HCT116 (cell line): ENCODE results near the gene NOXO1. TPM values are rescaled to one million over a fixed set of nuclear protein-coding genes. Genes with fewer than 3 reads are reported as not detected.

Source experiments
- ATAC-seq: fragments of 200-7000 bp; cut with Tn5 transposase; 2 replicates; pipeline ENCODE4 v1.9.1; 2020; ENCODE audit warnings: mild to moderate bottlenecking, moderate library complexity
- BruUV-seq: library from RNA; stranded (reverse); fragments of 400-500 nt; replicated peaks from 2 replicates; lab custom pipeline; 2021; lab: Mats Ljungman, UMichigan
- CTCF ChIA-PET: fragments of 300-600 bp; sonication (Branson Sonifier 250); formaldehyde crosslinking; loops from one replicate; lab custom pipeline; 2021; ENCODE audit warnings: antibody characterized with exemption; lab: Charles Lee
- POLR2A ChIA-PET: fragments of 300-600, 350-600 bp; sonication (Branson Sonifier 250); formaldehyde crosslinking; loops from one replicate; lab custom pipeline; 2021; ENCODE audit warnings: antibody characterized with exemption; lab: Charles Lee
- RAD21 ChIA-PET, 2 experiments: fragments of 300-600 bp; sonication (Branson Sonifier 250); formaldehyde crosslinking; loops; one replicate each; lab custom pipeline; 2023; ENCODE audit warnings: low total read pairs in 2 of 2; ENCODE audit not compliant: uncharacterized antibody in 2 of 2, unreplicated experiment in 2 of 2, low non-redundant PET in 1 of 2; lab: Charles Lee
- DNase-seq: peaks from one replicate; pipeline ENCODE4 v3.0.0-alpha.2; 2010; ENCODE audit warnings: low read depth, low spot score
- H2AFZ ChIP-seq: fragments of 200-600 bp; shearing (Covaris generic), sonication (generic); 2 replicates; pipeline ENCODE4 v1.6.1; 2017; ENCODE audit warnings: low read depth, mixed run types, mixed read lengths, antibody characterized with exemption, low read length; ENCODE audit not compliant: poor library complexity, severe bottlenecking
- H3K27ac ChIP-seq: 2 replicates; pipeline ENCODE4 v1.5.1; 2012; ENCODE audit warnings: low read depth, low read length
- H3K27me3 ChIP-seq: fragments of 200-600 bp; sonication (generic); 2 replicates; pipeline ENCODE4 v1.6.1; 2016; ENCODE audit warnings: mixed run types, low read length, mixed read lengths; ENCODE audit not compliant: insufficient read depth
- H3K36me3 ChIP-seq, 2 experiments: fragments of 200-500 bp in 1 of 2; fragments of 200-600 bp in 1 of 2; sonication (Bioruptor generic) in 1 of 2; sonication (generic) in 1 of 2; 2 replicates each; pipeline versions ENCODE4 v1.5.1 to v1.6.1; 2014 to 2016; ENCODE audit warnings: low read length in 2 of 2, inconsistent platforms in 1 of 2, mixed read lengths in 1 of 2, mixed run types in 1 of 2; ENCODE audit not compliant: insufficient read depth in 2 of 2, control insufficient read depth in 1 of 2
- H3K4me1 ChIP-seq, 2 experiments: fragments of 200-600 bp in 1 of 2; sonication (generic) in 1 of 2; 2 replicates each; pipeline versions ENCODE4 v1.5.1 to v1.6.1; 2012 to 2017; ENCODE audit warnings: low read length in 2 of 2, inconsistent platforms in 1 of 2, mild to moderate bottlenecking in 1 of 2, mixed read lengths in 1 of 2, mixed run types in 1 of 2, moderate library complexity in 1 of 2; ENCODE audit not compliant: insufficient read depth in 2 of 2, control insufficient read depth in 1 of 2
- H3K4me2 ChIP-seq: fragments of 200-600 bp; sonication (generic); 2 replicates; pipeline ENCODE4 v1.6.1; 2017; ENCODE audit warnings: mixed run types, low read length, mixed read lengths
- H3K4me3 ChIP-seq, 2 experiments: fragments of 200-600 bp in 1 of 2; sonication (generic) in 1 of 2; replicated peaks in 1 of 2; 2 replicates each; pipeline ENCODE4 v1.5.1; 2011 to 2016; ENCODE audit warnings: low read length in 2 of 2, control low read depth in 1 of 2, low read depth in 1 of 2, mild to moderate bottlenecking in 1 of 2, mixed read lengths in 1 of 2, mixed run types in 1 of 2
- H3K79me2 ChIP-seq: fragments of 200-600 bp; sonication (generic); 2 replicates; pipeline ENCODE4 v1.6.1; 2017; ENCODE audit warnings: mild to moderate bottlenecking, mixed run types, low read length, moderate library complexity, mixed read lengths; ENCODE audit not compliant: insufficient read depth
- H3K9ac ChIP-seq: fragments of 200-600 bp; sonication (generic); 2 replicates; pipeline ENCODE4 v1.6.1; 2016; ENCODE audit warnings: low read length, mixed read lengths
- H3K9me2 ChIP-seq: fragments of 200-600 bp; sonication (generic), shearing (Covaris generic); 2 replicates; pipeline ENCODE4 v1.6.1; 2017; ENCODE audit warnings: mixed run types, mild to moderate bottlenecking, moderate library complexity; ENCODE audit not compliant: insufficient read depth
- H3K9me3 ChIP-seq, 2 experiments: fragments of 200-500 bp in 1 of 2; fragments of 200-600 bp in 1 of 2; sonication (Bioruptor generic) in 1 of 2; sonication (generic) in 1 of 2; 2 replicates each; pipeline ENCODE4 v1.6.1; 2014 to 2017; ENCODE audit warnings: low read length in 2 of 2, mixed read lengths in 2 of 2, inconsistent platforms in 1 of 2, low read depth in 1 of 2, mild to moderate bottlenecking in 1 of 2, mixed run types in 1 of 2, moderate library complexity in 1 of 2; ENCODE audit not compliant: control insufficient read depth in 1 of 2, insufficient read depth in 1 of 2
- H4K20me1 ChIP-seq: fragments of 200-600 bp; sonication (generic), shearing (Covaris generic); 2 replicates; pipeline ENCODE4 v1.6.1; 2017; ENCODE audit warnings: mixed run types, mild to moderate bottlenecking, moderate library complexity; ENCODE audit not compliant: insufficient read depth
- CBX3 ChIP-seq: IDR thresholded peaks from 2 replicates; pipeline ENCODE4 v1.6.1; 2012; ENCODE audit warnings: low read depth
- EGR1 ChIP-seq: IDR thresholded peaks from 2 replicates; pipeline ENCODE4 v1.6.1; 2012; ENCODE audit warnings: low read depth
- ELF1 ChIP-seq: IDR thresholded peaks from 2 replicates; pipeline ENCODE4 v1.6.1; 2012; ENCODE audit warnings: low read depth, borderline replicate concordance
- EZH2 ChIP-seq: fragments of 200-600 bp; sonication (generic); IDR thresholded peaks from 2 replicates; pipeline ENCODE4 v1.6.1; 2017; ENCODE audit warnings: antibody characterized with exemption, mixed run types
- JUND ChIP-seq: IDR thresholded peaks from 2 replicates; pipeline ENCODE4 v1.6.1; 2012
- POLR2A ChIP-seq: IDR thresholded peaks from 2 replicates; pipeline ENCODE4 v1.7.0; 2011; ENCODE audit warnings: borderline replicate concordance; ENCODE audit not compliant: insufficient read depth, insufficient read length; ENCODE audit errors: extremely low read depth
- POLR2AphosphoS5 ChIP-seq: IDR thresholded peaks from 2 replicates; pipeline ENCODE4 v1.6.1; 2011; ENCODE audit warnings: mild to moderate bottlenecking, low read depth, low read length, moderate library complexity
- RAD21 ChIP-seq: IDR thresholded peaks from 2 replicates; pipeline ENCODE4 v1.6.1; 2012; ENCODE audit warnings: low read depth, mild to moderate bottlenecking
- SIN3A ChIP-seq: IDR thresholded peaks from 2 replicates; pipeline ENCODE4 v1.6.1; 2012; ENCODE audit warnings: low read depth
- SP1 ChIP-seq: IDR thresholded peaks from 2 replicates; pipeline ENCODE4 v1.6.1; 2012; ENCODE audit warnings: low read depth
- SRF ChIP-seq: IDR thresholded peaks from 2 replicates; pipeline ENCODE4 v1.6.1; 2012; ENCODE audit warnings: low read depth
- TCF7L2 ChIP-seq: IDR thresholded peaks from 2 replicates; pipeline ENCODE4 v1.7.0; 2011; ENCODE audit warnings: borderline replicate concordance, inconsistent platforms; ENCODE audit not compliant: insufficient read depth, insufficient read length; ENCODE audit errors: extremely low read depth
- YY1 ChIP-seq: IDR thresholded peaks from 2 replicates; pipeline ENCODE4 v1.6.1; 2011; ENCODE audit warnings: low read length, low read depth, moderate library complexity, mild to moderate bottlenecking; ENCODE audit not compliant: insufficient replicate concordance; ENCODE audit errors: extremely low read depth
- ZFX ChIP-seq: fragments of 450-650 bp; IDR thresholded peaks from 2 replicates; pipeline ENCODE4 v1.6.1; 2017
- ZNF274 ChIP-seq: fragments of 200-500 bp; sonication (Bioruptor generic); IDR thresholded peaks from 2 replicates; pipeline ENCODE4 v1.6.1; 2014; ENCODE audit warnings: mild to moderate bottlenecking, low read depth, low read length, inconsistent platforms
- intact Hi-C: fragments of 100-400 bp; cut with micrococcal nuclease; formaldehyde crosslinking; loops from 2 replicates; pipeline ENCODE4 v1.10.0; 2022
- total RNA-seq: library from RNA; stranded (reverse); gene quantifications from one replicate; pipeline ENCODE4 v1.2.1, GENCODE V29; 2021; ENCODE audit not compliant: unreplicated experiment
- TF ChIP-seq, protein P1 (sequence below): IDR thresholded peaks from 2 replicates; pipeline ENCODE4 v1.6.1; 2011; ENCODE audit warnings: mild to moderate bottlenecking, low read length, moderate library complexity; ENCODE audit not compliant: insufficient replicate concordance; ENCODE audit errors: extremely low read depth
- TF ChIP-seq, protein P2 (sequence below): IDR thresholded peaks from 2 replicates; pipeline ENCODE4 v1.6.1; 2012; ENCODE audit warnings: low read depth
- TF ChIP-seq, protein P3 (sequence below): IDR thresholded peaks from 2 replicates; pipeline ENCODE4 v1.6.1; 2012
- TF ChIP-seq, protein P4 (sequence below), 3 experiments: fragments of 200-600 bp in 1 of 3; sonication (generic) in 1 of 3; IDR thresholded peaks in 2 of 3; conservative IDR thresholded peaks in 1 of 3; 2 replicates each; pipeline ENCODE4 v1.5.1; 2012 to 2017; ENCODE audit warnings: low read depth in 2 of 3, low read length in 2 of 3, antibody characterized with exemption in 1 of 3, borderline replicate concordance in 1 of 3, control low read depth in 1 of 3, mild to moderate bottlenecking in 1 of 3, mixed read lengths in 1 of 3, mixed run types in 1 of 3, moderate library complexity in 1 of 3; ENCODE audit not compliant: insufficient read depth in 1 of 3

Gene NOXO1
- total RNA-seq, 1 experiment from 2014 or later: 10.0 TPM

DNA sequence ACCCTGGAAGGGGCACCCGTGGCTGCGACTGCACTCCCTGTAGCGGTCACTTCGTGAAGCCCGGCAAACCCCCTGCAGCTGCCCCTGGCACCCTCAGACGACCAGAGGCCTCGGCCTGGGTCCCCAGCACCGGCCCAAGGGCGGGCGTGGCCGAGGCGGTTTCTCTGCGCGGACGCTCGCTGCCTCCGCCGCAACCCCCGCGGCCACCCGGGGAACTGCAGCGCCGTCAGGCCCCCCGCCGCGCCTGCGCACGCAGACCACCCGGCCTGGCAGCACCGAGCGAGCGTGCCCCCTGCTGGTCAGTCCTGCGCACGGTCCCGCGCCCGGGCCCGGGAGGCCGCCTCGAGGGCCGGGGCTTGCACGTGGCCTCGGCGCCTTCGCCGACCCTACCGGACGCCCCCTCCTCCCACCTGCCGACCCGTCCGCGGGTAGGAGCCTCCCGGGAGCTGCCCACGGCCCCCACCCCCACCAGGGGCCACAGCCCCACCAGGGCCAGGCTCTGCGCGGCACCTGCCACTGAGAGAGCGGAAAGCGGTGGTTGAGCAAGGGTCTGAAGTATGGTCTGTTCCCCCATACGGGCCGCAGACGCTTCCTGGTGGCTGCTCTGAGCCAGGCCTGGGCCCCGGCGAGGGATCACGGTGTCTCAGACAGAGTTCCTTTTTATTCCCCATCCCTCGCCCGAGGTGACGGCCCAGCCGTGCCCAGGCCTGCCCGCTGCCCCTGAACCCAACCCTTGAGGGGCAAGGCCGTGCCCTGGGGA, 51.5 kb downstream of the NOXO1 start:
- DNase-seq (no peak), ATAC-seq (peak; percentile 88)
- ChIA-PET POLR2A (interaction anchor here (0.7 kb wide), 2 partner anchors 16 to 35 kb away, joined by 3 to 4 read pairs; partner anchors contain the start of gene RPS2), RAD21 (interaction anchor here in 1 of 2 experiments (0.8 kb wide), 1 partner anchor 66 kb away, joined by 4 read pairs; no protein-coding TSS in a partner anchor), CTCF (interaction anchor here (0.8 to 1.2 kb wide), 4 partner anchors 20 to 66 kb away, joined by 3 to 5 read pairs (median 3); no protein-coding TSS in a partner anchor)
- H3K36me3 ChIP-seq: no peaks in the 10 kb centered on the region
- H3K9me2 ChIP-seq: no peaks in the 10 kb centered on the region
- peaks cover 12 to 21% of the 10 kb centered on the region in 2 experiments for H3K4me1 ChIP-seq
- H3K4me3 ChIP-seq: peak overlapping the region; percentile 42 to 56
- peak; percentile 38 for TF ChIP-seq POLR2A
- no peak for TF ChIP-seq SIN3A
- peak; percentile 98 for TF ChIP-seq CBX3
- TF ChIP-seq SRF: no peak
- TF ChIP-seq RAD21: peak; percentile 82
- no peak for TF ChIP-seq EZH2
- peak; percentile 65; the same call in 1 of the 2 replicates for TF ChIP-seq ZFX
- TF ChIP-seq, protein P1, sequence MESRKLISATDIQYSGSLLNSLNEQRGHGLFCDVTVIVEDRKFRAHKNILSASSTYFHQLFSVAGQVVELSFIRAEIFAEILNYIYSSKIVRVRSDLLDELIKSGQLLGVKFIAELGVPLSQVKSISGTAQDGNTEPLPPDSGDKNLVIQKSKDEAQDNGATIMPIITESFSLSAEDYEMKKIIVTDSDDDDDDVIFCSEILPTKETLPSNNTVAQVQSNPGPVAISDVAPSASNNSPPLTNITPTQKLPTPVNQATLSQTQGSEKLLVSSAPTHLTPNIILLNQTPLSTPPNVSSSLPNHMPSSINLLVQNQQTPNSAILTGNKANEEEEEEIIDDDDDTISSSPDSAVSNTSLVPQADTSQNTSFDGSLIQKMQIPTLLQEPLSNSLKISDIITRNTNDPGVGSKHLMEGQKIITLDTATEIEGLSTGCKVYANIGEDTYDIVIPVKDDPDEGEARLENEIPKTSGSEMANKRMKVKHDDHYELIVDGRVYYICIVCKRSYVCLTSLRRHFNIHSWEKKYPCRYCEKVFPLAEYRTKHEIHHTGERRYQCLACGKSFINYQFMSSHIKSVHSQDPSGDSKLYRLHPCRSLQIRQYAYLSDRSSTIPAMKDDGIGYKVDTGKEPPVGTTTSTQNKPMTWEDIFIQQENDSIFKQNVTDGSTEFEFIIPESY: peak; percentile 23
- TF ChIP-seq EGR1: peak; percentile 35; the same call in 1 of the 2 replicates
- no peak for TF ChIP-seq JUND
- TF ChIP-seq, protein P2, sequence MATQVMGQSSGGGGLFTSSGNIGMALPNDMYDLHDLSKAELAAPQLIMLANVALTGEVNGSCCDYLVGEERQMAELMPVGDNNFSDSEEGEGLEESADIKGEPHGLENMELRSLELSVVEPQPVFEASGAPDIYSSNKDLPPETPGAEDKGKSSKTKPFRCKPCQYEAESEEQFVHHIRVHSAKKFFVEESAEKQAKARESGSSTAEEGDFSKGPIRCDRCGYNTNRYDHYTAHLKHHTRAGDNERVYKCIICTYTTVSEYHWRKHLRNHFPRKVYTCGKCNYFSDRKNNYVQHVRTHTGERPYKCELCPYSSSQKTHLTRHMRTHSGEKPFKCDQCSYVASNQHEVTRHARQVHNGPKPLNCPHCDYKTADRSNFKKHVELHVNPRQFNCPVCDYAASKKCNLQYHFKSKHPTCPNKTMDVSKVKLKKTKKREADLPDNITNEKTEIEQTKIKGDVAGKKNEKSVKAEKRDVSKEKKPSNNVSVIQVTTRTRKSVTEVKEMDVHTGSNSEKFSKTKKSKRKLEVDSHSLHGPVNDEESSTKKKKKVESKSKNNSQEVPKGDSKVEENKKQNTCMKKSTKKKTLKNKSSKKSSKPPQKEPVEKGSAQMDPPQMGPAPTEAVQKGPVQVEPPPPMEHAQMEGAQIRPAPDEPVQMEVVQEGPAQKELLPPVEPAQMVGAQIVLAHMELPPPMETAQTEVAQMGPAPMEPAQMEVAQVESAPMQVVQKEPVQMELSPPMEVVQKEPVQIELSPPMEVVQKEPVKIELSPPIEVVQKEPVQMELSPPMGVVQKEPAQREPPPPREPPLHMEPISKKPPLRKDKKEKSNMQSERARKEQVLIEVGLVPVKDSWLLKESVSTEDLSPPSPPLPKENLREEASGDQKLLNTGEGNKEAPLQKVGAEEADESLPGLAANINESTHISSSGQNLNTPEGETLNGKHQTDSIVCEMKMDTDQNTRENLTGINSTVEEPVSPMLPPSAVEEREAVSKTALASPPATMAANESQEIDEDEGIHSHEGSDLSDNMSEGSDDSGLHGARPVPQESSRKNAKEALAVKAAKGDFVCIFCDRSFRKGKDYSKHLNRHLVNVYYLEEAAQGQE: no peak
- TF ChIP-seq ZNF274: no peak
- TF ChIP-seq, protein P3, sequence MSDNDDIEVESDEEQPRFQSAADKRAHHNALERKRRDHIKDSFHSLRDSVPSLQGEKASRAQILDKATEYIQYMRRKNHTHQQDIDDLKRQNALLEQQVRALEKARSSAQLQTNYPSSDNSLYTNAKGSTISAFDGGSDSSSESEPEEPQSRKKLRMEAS: peak; percentile 99
- peak; percentile 28 for TF ChIP-seq YY1
- TF ChIP-seq, protein P4, sequence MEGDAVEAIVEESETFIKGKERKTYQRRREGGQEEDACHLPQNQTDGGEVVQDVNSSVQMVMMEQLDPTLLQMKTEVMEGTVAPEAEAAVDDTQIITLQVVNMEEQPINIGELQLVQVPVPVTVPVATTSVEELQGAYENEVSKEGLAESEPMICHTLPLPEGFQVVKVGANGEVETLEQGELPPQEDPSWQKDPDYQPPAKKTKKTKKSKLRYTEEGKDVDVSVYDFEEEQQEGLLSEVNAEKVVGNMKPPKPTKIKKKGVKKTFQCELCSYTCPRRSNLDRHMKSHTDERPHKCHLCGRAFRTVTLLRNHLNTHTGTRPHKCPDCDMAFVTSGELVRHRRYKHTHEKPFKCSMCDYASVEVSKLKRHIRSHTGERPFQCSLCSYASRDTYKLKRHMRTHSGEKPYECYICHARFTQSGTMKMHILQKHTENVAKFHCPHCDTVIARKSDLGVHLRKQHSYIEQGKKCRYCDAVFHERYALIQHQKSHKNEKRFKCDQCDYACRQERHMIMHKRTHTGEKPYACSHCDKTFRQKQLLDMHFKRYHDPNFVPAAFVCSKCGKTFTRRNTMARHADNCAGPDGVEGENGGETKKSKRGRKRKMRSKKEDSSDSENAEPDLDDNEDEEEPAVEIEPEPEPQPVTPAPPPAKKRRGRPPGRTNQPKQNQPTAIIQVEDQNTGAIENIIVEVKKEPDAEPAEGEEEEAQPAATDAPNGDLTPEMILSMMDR (IDR thresholded peaks at IDR 0.05 in 2 of 3, conservative IDR thresholded peaks at IDR 0.05 in 1 of 3; ENCODE audit: borderline replicate concordance in 1 of 3, insufficient read depth in 1 of 3, low read depth in 2 of 3, low read length in 2 of 3): peak; percentile 78 to 92 (median 82)
- peak; percentile 82 for TF ChIP-seq POLR2AphosphoS5
- TF ChIP-seq TCF7L2: peak; percentile 32
- no peak for TF ChIP-seq SP1
- no peak for TF ChIP-seq ELF1
- H2AFZ ChIP-seq: peak overlapping the region; percentile 54
- no peaks in the 10 kb centered on the region for H4K20me1 ChIP-seq
- no TSS peak for BruUV-seq
- intact Hi-C loops: no loop called here
- peak overlapping the region; percentile 68; the same call in 1 of the 2 replicates for H3K27ac ChIP-seq
- H3K9ac ChIP-seq: peak overlapping the region; percentile 64
- no peaks in the 10 kb centered on the region for H3K27me3 ChIP-seq
- H3K4me2 ChIP-seq: peak overlapping the region; percentile 86
- H3K9me3 ChIP-seq: no peaks in the 10 kb centered on the region
- no peaks in the 10 kb centered on the region for H3K79me2 ChIP-seq
